Activated CD8-positive, alpha-beta T cell treated with anti-CD3 and anti-CD28 coated beads for 36 hours (primary cell): ENCODE data around the gene PKP1. TPM values are rescaled to one million over a fixed set of nuclear protein-coding genes. Genes with fewer than 3 reads are reported as not detected.

Experiments used
- ATAC-seq: fragments of 200-7000 bp; cut with Tn5 transposase; one replicate; pipeline ENCODE4 v1.10.0; 2021; ENCODE audit warnings: mild to moderate bottlenecking, moderate library complexity
- CTCF ChIA-PET: fragments of 350-600 bp; sonication (Branson Sonifier 250); formaldehyde crosslinking; loops from one replicate; lab custom pipeline; 2021; ENCODE audit warnings: antibody characterized with exemption; lab: Charles Lee
- POLR2A ChIA-PET: fragments of 350-600 bp; sonication (Branson Sonifier 250); formaldehyde crosslinking; loops from one replicate; lab custom pipeline; 2021; ENCODE audit warnings: antibody characterized with exemption; lab: Charles Lee
- DNase-seq: peaks from one replicate; pipeline ENCODE4 v3.0.0-alpha.2; 2020
- H3K27ac Mint-ChIP-seq: one replicate; pipeline ENCODE4 v1.8.0; 2021; ENCODE audit warnings: mild to moderate bottlenecking, mixed read lengths
- H3K27me3 Mint-ChIP-seq: one replicate; pipeline ENCODE4 v1.8.0; 2021; ENCODE audit warnings: mixed read lengths
- H3K36me3 Mint-ChIP-seq: one replicate; pipeline ENCODE4 v1.8.0; 2021; ENCODE audit warnings: low read depth, mixed read lengths
- H3K4me1 Mint-ChIP-seq: one replicate; pipeline ENCODE4 v1.8.0; 2021; ENCODE audit warnings: low read depth, mixed read lengths
- H3K4me3 Mint-ChIP-seq: one replicate; pipeline ENCODE4 v1.8.0; 2021; ENCODE audit warnings: mild to moderate bottlenecking, moderate library complexity, mixed read lengths
- H3K9me3 Mint-ChIP-seq: one replicate; pipeline ENCODE4 v1.8.0; 2021; ENCODE audit warnings: mixed read lengths
- CTCF ChIP-seq: fragments of 200-600 bp; IDR thresholded peaks from one replicate; pipeline ENCODE4 v1.8.0; 2022; ENCODE audit warnings: antibody characterized with exemption, mild to moderate bottlenecking
- intact Hi-C: fragments of 100-400 bp; cut with micrococcal nuclease; formaldehyde crosslinking; loops from one replicate; pipeline ENCODE4 v1.10.0; 2022
- total RNA-seq, 2 experiments: library from RNA; stranded (reverse); gene quantifications; one replicate each; pipeline ENCODE4 v1.2.3, GENCODE V29; 2021

PKP1 gene
- total RNA-seq, 2 experiments from 2014 or later, result not detected

DNA sequence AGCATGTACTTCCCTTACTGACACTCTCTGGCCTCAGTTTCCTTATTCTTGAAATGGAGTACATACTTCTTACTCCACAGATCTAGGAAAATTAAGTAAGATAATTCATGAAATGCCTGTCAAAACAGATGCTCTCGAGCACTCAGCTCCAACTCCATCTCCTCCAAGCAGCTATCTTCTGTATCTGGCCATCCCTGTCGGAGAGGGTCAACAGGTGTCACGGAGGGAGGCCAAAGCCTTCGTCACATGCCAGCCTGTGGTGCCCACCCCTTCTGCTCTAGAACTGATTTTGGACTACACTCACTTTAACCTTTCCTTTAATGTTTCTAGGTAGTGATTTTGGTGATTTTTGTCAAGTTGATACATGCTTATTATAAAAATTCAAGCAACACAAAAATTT, 18.8 kb upstream of the PKP1 start:
- intact Hi-C loops, result no loop called here
- POLR2A ChIA-PET, result no interaction called here
- CTCF ChIA-PET, result interaction anchor here (4.2 kb wide), 1 partner anchor 10 kb away, joined by 17 read pairs; no protein-coding TSS in a partner anchor
- no peak for DNase-seq
- Mint-ChIP-seq H3K36me3 (no peaks in the 10 kb centered on the region), H3K9me3 (no peaks in the 10 kb centered on the region), H3K27ac (no peak overlapping the region), H3K27me3 (peaks cover 20% of the 10 kb centered on the region), H3K4me3 (no peak overlapping the region), H3K4me1 (no peaks in the 10 kb centered on the region)
- ATAC-seq, result no peak
- no peak for TF ChIP-seq CTCF

GRCh38 chr1:201265756-201266155, 17.6 kb upstream of the PKP1 start:
- intact Hi-C loops, result no loop called here
- TF ChIP-seq CTCF, result no peak
- ATAC-seq (no peak), DNase-seq (no peak)
- Mint-ChIP-seq H3K4me3 (no peak overlapping the region), H3K36me3 (no peaks in the 10 kb centered on the region), H3K4me1 (no peaks in the 10 kb centered on the region), H3K27ac (no peak overlapping the region), H3K27me3 (peaks cover 15% of the 10 kb centered on the region), H3K9me3 (no peaks in the 10 kb centered on the region)
- ChIA-PET CTCF (interaction anchor here (4.2 kb wide), 1 partner anchor 11 kb away, joined by 17 read pairs; no protein-coding TSS in a partner anchor), POLR2A (interaction anchor here (0.6 kb wide), 1 partner anchor 61 kb away, joined by 3 read pairs; no protein-coding TSS in a partner anchor)

DNA sequence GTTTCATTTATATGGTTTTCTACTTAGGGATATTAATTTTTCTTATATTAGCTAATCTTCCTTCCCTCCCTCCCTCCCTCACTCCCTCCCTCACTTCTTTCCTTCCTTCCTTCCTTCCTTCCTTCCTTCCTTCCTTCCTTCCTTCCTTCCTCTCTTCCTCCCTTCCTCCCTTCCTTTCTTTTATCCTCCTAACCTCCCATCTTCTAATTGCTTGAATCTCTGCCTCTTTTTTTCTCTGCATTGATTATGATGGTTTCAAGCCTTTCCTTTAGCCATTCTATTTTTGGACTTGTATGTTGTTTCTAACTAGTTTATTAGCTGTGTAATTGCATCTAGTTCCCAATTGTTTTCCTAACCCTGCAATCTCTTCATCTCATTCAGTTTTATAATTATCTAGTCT, 17.0 kb upstream of the PKP1 start:
- Mint-ChIP-seq H3K36me3 (no peaks in the 10 kb centered on the region), H3K27me3 (peaks cover 15% of the 10 kb centered on the region), H3K4me3 (no peak overlapping the region), H3K9me3 (no peaks in the 10 kb centered on the region), H3K4me1 (no peaks in the 10 kb centered on the region), H3K27ac (no peak overlapping the region)
- ATAC-seq, result no peak
- CTCF ChIA-PET, result interaction anchor here (4.2 kb wide), 1 partner anchor 12 kb away, joined by 17 read pairs; no protein-coding TSS in a partner anchor
- intact Hi-C loops, result no loop called here
- POLR2A ChIA-PET, result no interaction called here
- no peak for DNase-seq
- no peak for TF ChIP-seq CTCF

DNA sequence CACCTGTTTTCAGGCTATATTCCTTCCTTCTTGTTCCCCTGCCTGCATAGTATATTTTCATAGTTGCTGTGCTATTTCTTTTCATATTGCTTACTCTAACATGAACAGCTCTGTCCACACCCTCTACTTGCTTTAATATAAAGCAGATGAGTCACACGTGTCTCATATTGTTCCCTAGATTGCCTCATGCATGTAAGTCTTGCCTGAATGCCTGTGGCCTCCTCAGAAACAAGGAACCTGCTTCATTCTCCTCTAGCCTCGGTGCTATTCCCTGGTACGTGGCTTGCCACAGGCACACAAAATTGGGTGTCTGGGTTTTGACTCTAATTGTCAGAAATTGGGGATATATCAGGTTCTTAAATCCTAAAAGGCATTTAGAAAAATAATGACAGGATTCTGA, 16.5 kb upstream of the PKP1 start:
- no peak overlapping the region for H3K27ac Mint-ChIP-seq
- intact Hi-C loops, result no loop called here
- DNase-seq (no peak), ATAC-seq (no peak)
- H3K9me3 Mint-ChIP-seq, result no peaks in the 10 kb centered on the region
- H3K27me3 Mint-ChIP-seq, result peaks cover 12% of the 10 kb centered on the region
- no peaks in the 10 kb centered on the region for H3K36me3 Mint-ChIP-seq
- ChIA-PET CTCF (no interaction called here), POLR2A (no interaction called here)
- TF ChIP-seq CTCF, result no peak
- no peak overlapping the region for H3K4me3 Mint-ChIP-seq
- no peaks in the 10 kb centered on the region for H3K4me1 Mint-ChIP-seq

DNA sequence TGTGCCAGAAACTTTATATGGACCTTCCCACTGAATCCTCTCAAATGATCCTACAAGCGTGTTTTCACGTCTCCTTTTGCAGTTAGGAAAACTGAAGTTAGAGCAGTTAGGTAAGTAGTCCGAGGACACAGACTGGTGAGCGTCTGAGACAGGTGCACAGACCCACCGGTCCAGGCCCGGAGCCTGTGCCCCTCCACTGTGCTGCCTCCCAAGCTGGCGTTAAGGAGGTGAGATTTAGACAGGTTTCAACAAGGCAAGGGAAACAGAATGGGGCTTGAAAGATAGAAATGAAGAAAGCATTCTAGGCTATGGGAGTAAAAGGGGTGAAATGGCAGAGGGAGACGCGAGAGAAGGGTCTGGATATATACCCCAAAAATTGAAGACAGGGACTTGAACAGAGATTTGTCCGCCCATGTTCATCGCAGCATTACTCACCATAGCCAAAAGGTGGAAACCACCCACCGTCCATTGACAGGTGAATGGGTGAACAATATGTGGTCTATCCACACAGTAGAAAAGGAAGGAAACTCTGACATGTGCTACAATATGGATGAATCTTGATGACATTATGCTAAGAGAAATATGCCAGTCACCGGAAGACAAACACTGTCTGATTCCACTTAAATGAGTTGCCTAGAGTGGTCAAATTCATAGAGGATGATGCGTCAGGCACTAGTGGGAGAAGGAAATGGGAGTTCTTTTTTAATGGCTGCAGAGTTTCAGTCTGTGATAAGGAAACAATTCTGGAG, 15.7 kb upstream of the PKP1 start:
- CTCF ChIA-PET, result no interaction called here
- Mint-ChIP-seq H3K9me3 (no peaks in the 10 kb centered on the region), H3K4me3 (no peak overlapping the region), H3K27ac (no peak overlapping the region), H3K4me1 (no peaks in the 10 kb centered on the region), H3K27me3 (peaks cover 12% of the 10 kb centered on the region), H3K36me3 (no peaks in the 10 kb centered on the region)
- POLR2A ChIA-PET, result no interaction called here
- DNase-seq, result no peak
- no peak for TF ChIP-seq CTCF
- ATAC-seq, result no peak
- intact Hi-C loops, result no loop called here
